ENCODE results near the gene IGSF21. TPM values are rescaled to one million over a fixed set of nuclear protein-coding genes. Genes with fewer than 3 reads are reported as not detected.

IGSF21 gene
- total RNA-seq, 1 donor from 2014 or later: 3.2 TPM

DNA sequence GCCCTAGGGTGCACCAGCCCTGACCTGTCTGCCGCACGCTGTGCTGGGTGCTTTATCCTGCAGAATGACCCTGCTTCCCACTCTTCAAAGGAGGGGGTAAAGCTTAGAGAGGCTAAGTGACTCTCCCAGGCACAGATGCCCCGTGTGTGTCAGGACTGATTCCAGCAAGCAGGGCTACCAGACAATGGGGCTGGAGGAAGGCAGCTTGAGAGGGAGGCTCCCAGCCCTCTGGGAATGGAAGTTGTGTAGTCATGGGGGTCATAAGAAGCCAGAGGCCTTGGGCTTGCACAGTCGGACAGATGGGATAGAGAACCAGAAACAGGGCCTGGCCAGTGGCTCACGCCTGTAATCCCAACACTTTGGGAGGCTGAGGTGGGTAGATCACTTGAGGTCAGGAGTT lies 279.0 kb downstream of the IGSF21 start:
- DNase-seq (ENCODE audit: extremely low spot score in 2 of 2): no peak
- intact Hi-C loops (cut with DNase I): no loop called here
- TF ChIP-seq POLR2AphosphoS5 (IDR thresholded peaks at IDR 0.05; ENCODE audit: insufficient read depth in 1 of 2, low read depth in 1 of 2) (no peak), POLR2A (IDR thresholded peaks at IDR 0.05) (no peak)
- TF ChIP-seq, protein P1, sequence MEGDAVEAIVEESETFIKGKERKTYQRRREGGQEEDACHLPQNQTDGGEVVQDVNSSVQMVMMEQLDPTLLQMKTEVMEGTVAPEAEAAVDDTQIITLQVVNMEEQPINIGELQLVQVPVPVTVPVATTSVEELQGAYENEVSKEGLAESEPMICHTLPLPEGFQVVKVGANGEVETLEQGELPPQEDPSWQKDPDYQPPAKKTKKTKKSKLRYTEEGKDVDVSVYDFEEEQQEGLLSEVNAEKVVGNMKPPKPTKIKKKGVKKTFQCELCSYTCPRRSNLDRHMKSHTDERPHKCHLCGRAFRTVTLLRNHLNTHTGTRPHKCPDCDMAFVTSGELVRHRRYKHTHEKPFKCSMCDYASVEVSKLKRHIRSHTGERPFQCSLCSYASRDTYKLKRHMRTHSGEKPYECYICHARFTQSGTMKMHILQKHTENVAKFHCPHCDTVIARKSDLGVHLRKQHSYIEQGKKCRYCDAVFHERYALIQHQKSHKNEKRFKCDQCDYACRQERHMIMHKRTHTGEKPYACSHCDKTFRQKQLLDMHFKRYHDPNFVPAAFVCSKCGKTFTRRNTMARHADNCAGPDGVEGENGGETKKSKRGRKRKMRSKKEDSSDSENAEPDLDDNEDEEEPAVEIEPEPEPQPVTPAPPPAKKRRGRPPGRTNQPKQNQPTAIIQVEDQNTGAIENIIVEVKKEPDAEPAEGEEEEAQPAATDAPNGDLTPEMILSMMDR (IDR thresholded peaks at IDR 0.05): no peak
- Histone ChIP-seq H3K27me3 (no peaks in the 10 kb centered on the region), H3K27ac (no peak overlapping the region), H3K4me1 (peaks cover 7% of the 10 kb centered on the region), H3K4me3 (no peak overlapping the region), H3K36me3 (no peaks in the 10 kb centered on the region), H3K9me3 (no peaks in the 10 kb centered on the region)

DNA sequence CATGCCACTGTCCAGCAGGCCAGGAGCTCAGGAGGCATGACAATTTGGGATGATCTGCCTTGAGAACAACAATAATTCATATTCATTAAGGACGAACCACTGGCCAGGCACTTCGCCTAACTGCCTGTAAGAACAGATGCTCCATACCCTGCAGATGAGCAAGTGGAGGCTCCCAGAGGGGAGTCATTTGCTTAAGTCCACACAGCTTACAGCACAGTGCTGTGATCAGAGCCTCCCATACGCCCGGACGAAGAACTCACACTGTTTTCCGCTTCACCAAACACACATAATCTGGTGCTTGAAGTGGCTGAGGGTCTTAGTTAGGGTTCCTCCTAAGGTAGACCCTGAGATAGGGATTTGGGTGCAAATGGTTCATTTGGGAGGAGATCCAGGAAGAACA lies 279.7 kb downstream of the IGSF21 start:
- no peaks in the 10 kb centered on the region for H3K9me3 ChIP-seq
- intact Hi-C loops (cut with DNase I): no loop called here
- TF ChIP-seq POLR2A (IDR thresholded peaks at IDR 0.05) (no peak), POLR2AphosphoS5 (IDR thresholded peaks at IDR 0.05; ENCODE audit: insufficient read depth in 1 of 2, low read depth in 1 of 2) (no peak)
- TF ChIP-seq, protein P1 (IDR thresholded peaks at IDR 0.05): no peak
- no peaks in the 10 kb centered on the region for H3K36me3 ChIP-seq
- no peak overlapping the region for H3K4me3 ChIP-seq
- no peak for DNase-seq (ENCODE audit: extremely low spot score in 2 of 2)
- no peaks in the 10 kb centered on the region for H3K27me3 ChIP-seq
- H3K4me1 ChIP-seq: peaks cover 7% of the 10 kb centered on the region
- no peak overlapping the region for H3K27ac ChIP-seq

DNA sequence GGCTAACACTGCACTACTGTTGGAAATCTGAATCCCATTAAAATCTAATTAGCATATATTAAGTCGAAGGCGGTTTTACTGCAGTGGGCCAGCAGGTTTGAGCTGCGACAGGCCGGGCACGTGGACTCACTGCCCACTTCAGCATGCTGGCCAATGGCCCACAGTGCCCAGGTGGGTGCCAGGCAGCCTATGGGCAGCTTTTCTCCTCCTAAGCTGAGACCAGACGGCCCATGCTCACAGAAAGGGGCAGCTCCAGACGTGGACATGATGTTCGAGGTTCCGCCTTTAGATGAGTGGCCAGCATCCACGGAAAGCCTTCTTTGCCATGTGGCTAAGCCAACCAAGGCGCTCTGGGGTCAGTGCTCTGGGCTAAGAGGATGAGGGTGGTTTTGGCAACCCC lies 283.4 kb downstream of the IGSF21 start:
- H3K9me3 ChIP-seq: no peaks in the 10 kb centered on the region
- intact Hi-C loops (cut with DNase I): no loop called here
- no peaks in the 10 kb centered on the region for H3K27me3 ChIP-seq

DNA sequence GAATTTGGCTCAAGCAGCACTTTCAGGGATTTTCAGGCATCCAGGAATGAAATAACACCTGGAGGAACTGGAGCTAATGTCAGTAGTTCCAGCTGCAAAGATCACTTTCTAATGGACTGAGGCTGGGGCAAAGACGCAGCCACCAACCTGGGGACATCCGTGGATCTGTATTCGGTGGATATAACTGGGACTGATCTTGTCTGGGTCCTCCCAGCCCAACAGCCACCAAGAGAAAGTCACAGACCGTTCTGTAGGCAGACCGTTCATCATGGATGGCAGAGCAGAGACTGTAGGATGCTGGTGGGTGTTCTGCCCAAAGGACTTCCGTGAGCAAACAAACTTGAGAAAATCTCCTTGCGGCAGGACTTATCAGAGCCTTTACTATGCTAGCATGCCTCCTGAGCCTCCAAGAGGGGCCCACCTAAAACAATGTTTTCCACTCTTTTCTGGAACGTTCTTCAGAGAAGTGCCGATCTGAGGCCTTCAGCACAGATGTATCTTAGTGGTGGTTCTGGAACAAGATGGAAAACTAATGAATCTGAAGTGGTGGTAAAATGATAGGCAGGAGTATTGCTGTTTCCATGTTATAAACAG lies 287.1 kb downstream of the IGSF21 start:
- no peak overlapping the region for H3K4me3 ChIP-seq
- no peaks in the 10 kb centered on the region for H3K36me3 ChIP-seq
- H3K4me1 ChIP-seq: no peaks in the 10 kb centered on the region
- no peak overlapping the region for H3K27ac ChIP-seq
- no peak for DNase-seq (ENCODE audit: extremely low spot score in 2 of 2)
- TF ChIP-seq POLR2A (IDR thresholded peaks at IDR 0.05) (no peak), POLR2AphosphoS5 (IDR thresholded peaks at IDR 0.05; ENCODE audit: insufficient read depth in 1 of 2, low read depth in 1 of 2) (no peak)
- TF ChIP-seq, protein P1 (IDR thresholded peaks at IDR 0.05): no peak
- H3K9me3 ChIP-seq: no peaks in the 10 kb centered on the region
- intact Hi-C loops (cut with DNase I): no loop called here
- no peaks in the 10 kb centered on the region for H3K27me3 ChIP-seq

More for the DNA sequence above, 283.4 kb downstream of the IGSF21 start:
- Histone ChIP-seq H3K4me1 (no peaks in the 10 kb centered on the region), H3K27ac (no peak overlapping the region), H3K4me3 (no peak overlapping the region), H3K36me3 (no peaks in the 10 kb centered on the region)
- TF ChIP-seq, protein P1 (IDR thresholded peaks at IDR 0.05): no peak
- TF ChIP-seq POLR2A (IDR thresholded peaks at IDR 0.05) (no peak), POLR2AphosphoS5 (IDR thresholded peaks at IDR 0.05; ENCODE audit: insufficient read depth in 1 of 2, low read depth in 1 of 2) (no peak)
- no peak for DNase-seq (ENCODE audit: extremely low spot score in 2 of 2)

DNA sequence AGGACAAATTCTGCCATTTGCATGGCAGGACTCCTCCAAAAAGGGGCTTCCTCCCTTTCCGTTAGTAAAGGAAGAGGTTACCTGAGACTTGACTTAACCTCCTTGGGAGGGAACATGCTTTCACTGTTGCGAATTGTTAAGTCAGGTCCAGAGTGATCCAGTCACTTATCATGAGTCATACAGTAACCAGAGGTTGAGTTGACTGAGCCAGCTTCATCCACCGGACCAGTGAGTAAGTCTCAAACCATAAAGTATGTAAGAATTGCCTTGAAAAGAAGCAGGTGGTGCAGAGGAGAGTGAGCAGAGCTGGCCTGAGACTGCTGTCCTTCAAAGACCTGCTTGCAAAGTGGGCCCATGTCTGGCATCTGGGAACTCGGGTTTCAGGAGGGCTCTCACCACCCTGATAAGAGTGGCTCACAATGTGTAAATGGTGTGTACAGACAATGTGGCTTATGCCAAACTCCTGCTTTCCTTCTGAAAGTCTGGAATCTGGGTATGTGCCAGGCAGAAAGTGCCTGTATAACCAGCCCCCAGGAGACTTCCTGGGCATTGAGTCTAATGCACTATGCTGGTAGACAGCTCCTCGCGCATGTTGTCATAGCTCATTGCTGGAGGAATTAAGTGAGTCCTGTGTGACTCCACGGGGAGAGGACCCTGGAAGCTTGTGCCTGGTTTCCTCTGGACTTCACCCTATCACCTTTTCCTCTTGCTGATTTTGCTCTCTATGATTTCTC lies 288.8 kb downstream of the IGSF21 start:
- Histone ChIP-seq H3K4me3 (no peak overlapping the region), H3K27ac (no peak overlapping the region), H3K27me3 (no peaks in the 10 kb centered on the region), H3K9me3 (no peaks in the 10 kb centered on the region), H3K4me1 (no peaks in the 10 kb centered on the region), H3K36me3 (no peaks in the 10 kb centered on the region)
- no peak for DNase-seq (ENCODE audit: extremely low spot score in 2 of 2)
- TF ChIP-seq POLR2AphosphoS5 (IDR thresholded peaks at IDR 0.05; ENCODE audit: insufficient read depth in 1 of 2, low read depth in 1 of 2) (no peak), POLR2A (IDR thresholded peaks at IDR 0.05) (no peak)
- TF ChIP-seq, protein P1 (IDR thresholded peaks at IDR 0.05): no peak
- intact Hi-C loops (cut with DNase I): no loop called here

Measured in vagina (tissue), 2 donors.